GM12864 (cell line): ENCODE measurements around the gene SLC12A8.

ENCODE experiments used
- DNase-seq: peaks from one replicate; pipeline ENCODE4 v3.0.0-alpha.2; 2011; ENCODE audit warnings: low read depth
- H3K4me3 ChIP-seq: 2 replicates; pipeline ENCODE4 v1.5.1; 2011; ENCODE audit warnings: mild to moderate bottlenecking, low read depth, low read length, control low read depth
- CTCF ChIP-seq: IDR thresholded peaks from 2 replicates; pipeline ENCODE4 v1.5.1; 2011; ENCODE audit warnings: low read depth, mild to moderate bottlenecking, moderate library complexity, low read length, control low read depth, inconsistent platforms; ENCODE audit errors: missing control alignments

The SLC12A8 gene

GRCh38 chr3:125062904-125063618 lies 149.5 kb downstream of the SLC12A8 start:
- TF ChIP-seq CTCF: no peak
- no peak for DNase-seq
- no peak overlapping the region for H3K4me3 ChIP-seq

- DNase-seq: no peak
- TF ChIP-seq CTCF: no peak
- no peak overlapping the region for H3K4me3 ChIP-seq
Observed at GRCh38 chr3:125061646-125062045, 150.9 kb downstream of the SLC12A8 start.

DNA sequence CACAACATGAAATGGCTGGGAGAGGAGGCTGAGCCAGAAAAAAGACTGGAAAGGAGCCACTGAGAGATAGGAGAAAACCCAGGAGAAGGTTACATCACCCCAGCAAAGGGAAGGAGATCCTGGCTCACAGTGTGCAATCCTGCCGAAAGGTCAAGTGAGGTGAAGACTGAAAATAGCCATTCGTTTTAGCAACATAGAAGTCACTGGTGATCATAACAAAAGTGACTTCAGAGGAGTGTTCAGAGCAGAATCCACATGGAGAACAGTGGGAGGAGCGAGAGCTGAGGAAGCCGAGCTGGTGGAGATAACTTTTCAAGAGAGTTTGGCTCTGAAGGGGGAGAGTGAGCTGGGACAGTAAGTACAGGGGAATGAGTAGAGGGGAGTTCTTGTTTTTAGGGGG lies 151.4 kb downstream of the SLC12A8 start:
- H3K4me3 ChIP-seq: no peak overlapping the region
- TF ChIP-seq CTCF: no peak
- DNase-seq: no peak

DNA sequence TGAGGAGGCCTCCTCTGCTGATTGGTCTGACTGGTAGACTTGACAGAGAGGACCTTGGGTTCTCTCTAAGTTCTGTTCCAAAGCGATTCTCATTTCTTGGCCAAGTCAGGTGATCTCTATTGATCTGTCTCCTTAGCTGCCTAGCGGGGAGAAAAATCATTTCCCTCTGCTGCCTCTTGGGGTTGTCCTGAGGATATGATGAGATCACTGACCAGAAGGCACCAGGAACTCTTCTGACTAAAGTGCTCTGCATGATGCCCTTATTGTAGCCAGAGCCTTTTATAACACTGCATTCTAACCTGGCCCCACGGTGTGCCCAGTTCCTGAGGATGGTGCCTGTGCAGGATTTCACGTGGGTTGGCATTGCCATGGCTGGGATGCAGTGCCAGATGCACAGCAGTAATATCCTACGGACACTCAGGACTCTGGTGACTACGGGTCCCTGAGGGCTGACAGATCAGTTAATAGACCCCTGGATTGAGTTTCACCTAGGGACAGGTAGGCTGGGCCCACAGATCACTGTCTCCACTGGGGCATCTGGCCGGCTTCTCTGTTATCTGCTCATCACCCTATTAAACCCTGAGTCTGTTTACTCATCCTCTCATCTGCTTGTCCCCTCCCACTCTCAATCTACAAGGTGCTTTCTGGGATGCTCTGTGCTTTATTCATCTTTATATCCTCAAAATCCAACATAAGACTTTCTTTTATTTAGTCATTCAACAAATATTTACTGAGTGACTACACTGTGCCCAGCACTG lies 152.9 kb downstream of the SLC12A8 start:
- no peak for DNase-seq
- H3K4me3 ChIP-seq: no peak overlapping the region
- no peak for TF ChIP-seq CTCF

DNA sequence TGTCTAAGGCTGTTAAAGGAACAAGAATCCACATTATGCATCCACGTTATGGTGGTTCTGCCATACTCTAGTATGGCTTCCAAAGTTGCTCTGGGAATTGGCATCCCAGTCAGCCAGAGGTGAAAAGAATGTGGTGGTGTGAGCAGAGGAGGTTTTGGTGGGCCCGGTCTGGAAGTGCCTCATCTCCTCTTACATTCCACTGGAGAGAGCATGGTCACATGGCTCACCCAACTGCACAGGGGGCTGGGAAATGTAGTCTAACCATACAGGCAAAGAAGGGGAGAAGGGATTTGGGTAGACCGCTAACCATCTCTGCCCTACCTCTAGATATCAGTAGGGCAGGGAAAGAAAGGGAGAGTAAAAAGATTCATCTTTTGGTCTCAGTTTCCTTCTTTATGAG lies 153.6 kb downstream of the SLC12A8 start:
- no peak for DNase-seq

DNA sequence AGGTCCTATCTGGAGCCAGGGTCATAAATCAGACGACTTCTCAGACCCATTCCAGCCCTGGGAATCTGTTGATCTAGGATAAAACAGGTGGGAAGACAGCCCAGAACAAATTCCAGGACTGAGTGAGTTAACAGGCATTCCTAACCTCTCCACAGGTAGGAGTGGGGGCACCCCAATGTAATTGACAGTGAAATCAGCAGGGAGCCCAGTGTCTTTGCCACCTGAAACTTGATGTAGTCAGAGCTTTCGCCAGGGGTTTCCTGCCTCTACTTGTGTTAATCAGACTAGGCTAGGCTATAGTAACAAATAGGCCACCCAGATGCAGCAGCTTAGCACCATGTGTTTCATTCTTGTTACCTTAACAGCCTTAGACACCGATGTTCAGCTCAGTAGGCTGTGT lies 154.0 kb downstream of the SLC12A8 start:
- no peak overlapping the region for H3K4me3 ChIP-seq
- no peak for DNase-seq
- TF ChIP-seq CTCF: no peak

More for the DNA sequence above, 153.6 kb downstream of the SLC12A8 start:
- no peak for TF ChIP-seq CTCF
- H3K4me3 ChIP-seq: no peak overlapping the region
